Ramos (cell line): ENCODE measurements around the gene TNFRSF4.
"Not testable (repeated sequence)": the region's sequence is repeated elsewhere in the genome, so short reads cannot be mapped to it uniquely, and the experiment has no call there.

Experiments used
- in situ Hi-C: fragments of 300-500 bp; cut with MboI; formaldehyde crosslinking; loops from one replicate; pipeline ENCODE4 v1.14.3; 2022; ENCODE audit warnings: low sequenced_read_pairs; ENCODE audit not compliant: unreplicated experiment

Gene TNFRSF4

DNA sequence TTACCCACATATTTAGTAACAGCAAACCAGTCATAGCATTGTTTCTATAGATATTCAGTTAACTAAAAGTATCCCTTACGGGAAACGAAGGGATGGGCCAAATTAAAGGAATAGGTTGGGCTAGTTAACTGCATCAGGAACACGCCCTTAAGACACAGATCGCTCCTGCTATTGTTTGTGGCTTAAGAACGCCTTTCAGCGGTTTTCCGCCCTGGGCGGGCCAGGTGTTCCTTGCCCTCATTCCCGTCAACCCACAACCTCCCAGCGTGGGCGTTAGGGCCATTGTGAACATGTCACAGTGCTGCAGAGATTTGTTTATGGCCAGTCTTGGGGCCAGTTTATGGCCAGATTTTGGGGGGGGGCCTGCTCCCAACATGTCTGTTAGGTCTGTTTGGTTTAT, 22.2 kb downstream of the TNFRSF4 start:
- in situ Hi-C loops, result no loop called here

- in situ Hi-C loops, result no loop called here
These were observed 24.8 kb downstream of the TNFRSF4 start for GRCh38 chr1:1189111-1189510.

- in situ Hi-C loops, result no loop called here
These were observed 26.0 kb downstream of the TNFRSF4 start for GRCh38 chr1:1187938-1188337.

DNA sequence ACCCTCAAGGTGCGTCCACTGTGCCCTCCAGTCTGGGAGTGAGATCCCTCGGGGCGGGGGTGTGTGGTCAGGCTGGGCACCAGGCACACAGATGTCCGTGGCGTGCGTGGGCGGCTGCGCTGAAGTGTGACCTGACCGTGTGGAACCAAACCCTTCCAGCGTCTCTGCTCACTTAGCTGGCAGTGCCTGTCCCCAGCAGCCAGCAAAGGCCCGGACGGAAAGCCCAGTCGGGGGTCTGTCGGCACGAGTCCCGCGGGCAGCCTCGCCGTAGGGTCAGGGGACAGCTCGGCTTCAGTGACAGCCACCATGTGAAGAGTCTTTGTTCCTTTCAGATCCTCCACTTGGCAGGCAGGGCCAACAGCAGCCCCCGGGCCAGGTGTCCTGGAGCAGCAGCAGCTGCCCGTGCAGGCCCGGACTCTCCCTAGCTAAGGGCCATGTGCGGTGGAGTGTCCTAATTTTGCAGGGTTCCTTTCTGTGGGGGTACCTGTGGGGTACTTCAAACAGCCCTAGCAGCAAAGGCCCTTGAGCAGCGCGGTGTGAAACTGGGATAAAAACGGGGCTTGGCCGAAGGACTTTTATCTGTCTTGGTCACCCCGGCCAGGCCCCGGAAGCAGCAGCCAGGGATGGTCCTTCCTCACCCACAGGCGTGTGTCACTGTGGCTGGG, 28.7 kb downstream of the TNFRSF4 start:
- in situ Hi-C loops, result no loop called here

DNA sequence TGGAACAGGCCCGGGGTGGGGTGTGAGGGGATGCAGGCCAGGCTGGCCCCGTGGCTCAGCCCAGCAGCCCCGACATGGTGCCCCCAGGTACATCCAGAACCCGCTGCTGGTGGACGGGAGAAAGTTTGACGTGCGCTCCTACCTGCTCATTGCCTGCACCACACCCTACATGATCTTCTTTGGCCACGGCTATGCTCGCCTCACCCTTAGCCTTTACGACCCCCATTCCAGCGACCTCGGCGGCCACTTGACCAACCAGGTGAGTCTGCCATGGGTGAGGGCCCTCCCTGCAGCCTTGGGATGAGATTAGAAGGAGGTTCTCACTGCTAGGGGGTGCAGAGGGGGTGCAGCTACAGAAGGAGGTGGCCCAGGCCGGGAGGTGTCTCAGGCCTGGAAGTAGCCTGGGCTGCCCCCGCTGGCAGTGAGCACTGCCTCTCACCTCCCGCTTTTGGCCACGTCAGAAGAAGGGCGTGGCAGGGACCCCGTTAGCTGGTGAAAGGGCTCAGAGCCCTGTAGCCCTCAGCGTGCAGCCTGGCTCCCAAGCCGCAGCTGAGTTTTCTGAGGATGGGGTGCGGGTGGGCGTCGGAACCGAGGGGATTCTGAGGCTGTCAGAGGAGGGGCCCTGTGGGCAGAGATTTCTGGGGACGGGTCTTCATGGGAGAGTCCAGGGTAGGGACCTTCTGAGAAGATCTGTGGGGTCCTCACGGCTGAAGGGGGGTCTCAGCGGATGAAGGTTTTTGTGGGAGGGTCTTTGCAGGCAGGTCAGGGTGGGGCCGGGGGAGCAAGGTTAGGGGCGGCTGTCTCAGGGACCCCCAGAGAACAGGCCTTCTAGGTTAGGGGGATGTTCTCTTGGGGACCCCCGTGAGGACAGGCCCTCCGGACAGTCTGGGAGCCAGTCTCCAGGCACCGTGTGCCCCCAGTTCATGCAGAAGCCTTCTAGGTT, 29.8 kb downstream of the TNFRSF4 start:
- in situ Hi-C loops, result no loop called here

DNA sequence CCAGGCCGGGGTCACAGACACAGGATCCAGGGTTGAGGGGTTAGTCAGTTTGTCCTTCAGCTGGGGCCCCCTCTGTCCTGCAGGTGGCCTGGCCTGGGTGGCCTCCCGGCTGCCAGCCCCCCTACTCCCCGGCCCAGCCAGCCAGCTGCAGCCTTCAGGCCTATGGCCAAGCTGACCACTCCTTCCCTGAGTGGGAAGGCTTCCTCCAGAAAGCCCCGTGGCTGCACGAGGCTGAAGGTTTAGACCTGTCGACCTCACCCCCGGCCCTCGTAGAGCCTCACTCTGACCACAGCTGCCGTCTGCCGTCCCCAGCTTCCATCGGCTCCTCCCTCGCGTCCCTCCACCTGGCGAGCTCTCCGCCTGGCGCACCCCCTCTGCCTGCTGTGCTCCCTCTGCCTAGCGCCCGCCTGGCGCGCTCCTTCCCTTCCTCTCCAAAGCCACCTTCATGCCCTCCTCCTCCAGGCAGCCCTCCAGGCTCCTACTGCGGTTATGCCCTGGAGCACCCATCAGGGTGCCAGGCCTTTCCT, 30.7 kb downstream of the TNFRSF4 start:
- in situ Hi-C loops, result no loop called here

DNA sequence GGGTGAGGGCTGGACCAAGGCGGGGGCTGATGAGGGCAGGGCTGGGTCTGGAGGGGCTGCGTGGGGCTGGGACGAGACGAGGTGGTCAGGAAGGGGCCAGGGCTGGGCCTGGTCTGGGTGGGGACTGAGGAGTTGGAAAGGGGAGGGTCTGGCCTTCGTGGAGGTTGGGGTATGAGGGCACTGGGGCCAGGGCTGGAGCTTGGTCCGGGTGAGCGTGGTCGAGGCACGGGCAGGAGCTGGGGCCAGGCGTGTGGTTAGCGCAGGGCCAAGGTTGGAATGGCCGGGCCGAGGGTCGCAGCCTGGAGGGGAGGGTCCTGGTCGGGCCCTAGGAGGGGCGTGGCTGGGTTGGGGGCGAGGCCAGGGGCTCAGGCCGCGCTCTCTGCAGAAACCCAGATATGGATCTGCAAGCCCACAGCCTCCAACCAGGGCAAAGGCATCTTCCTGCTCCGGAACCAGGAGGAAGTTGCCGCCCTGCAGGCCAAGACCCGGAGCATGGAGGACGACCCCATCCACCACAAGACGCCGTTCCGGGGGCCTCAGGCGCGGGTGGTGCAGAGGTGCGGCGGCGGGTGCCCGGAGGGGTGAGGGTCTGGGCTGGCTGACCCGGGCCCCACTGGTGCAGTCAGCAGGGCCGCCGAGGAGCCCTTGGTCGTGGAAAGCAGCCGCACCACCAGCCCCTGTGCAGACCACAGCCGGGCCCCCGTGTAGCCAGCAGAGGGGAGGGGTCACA, 31.3 kb downstream of the TNFRSF4 start:
- in situ Hi-C loops, result no loop called here

GRCh38 chr1:1181938-1182410, 32.0 kb downstream of the TNFRSF4 start:
- in situ Hi-C loops, result no loop called here

DNA sequence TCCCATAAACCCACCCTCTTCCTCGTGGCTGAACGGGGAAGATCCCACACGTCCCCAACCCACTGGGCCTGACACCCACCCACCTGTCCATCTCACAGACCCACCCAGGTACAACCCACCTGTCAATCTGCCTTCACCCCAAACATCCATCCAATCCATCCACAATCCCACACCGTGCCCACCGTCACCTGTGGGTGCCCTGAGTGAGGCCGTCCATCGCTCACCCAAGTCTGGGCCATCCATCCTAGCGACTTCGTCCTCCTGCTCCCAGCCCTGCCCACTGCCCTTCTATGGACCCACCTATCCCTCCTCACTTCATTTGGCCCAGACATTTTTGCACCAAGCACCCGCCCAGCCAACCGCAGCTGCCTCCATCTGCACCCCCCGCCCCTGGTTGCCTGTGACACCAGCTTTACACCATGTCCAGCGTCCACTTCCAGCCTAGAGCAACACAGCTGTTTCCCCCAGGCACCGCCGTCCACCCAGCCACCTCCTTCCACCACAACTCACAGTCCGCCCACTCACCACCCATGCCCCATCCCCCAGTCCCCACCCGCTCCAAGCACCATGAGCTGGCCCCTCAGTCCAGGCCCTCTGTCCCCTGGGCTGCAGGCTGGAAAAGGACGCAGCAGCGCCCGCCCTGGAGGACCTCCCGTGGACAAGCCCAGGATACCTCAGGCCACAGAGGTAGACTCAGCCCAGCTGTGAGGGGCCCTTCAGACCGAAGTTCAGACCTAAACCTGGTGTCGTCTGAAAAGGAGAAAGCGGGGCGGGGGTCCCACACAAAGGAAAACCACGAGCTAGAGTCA, 32.6 kb downstream of the TNFRSF4 start:
- in situ Hi-C loops, result no loop called here

DNA sequence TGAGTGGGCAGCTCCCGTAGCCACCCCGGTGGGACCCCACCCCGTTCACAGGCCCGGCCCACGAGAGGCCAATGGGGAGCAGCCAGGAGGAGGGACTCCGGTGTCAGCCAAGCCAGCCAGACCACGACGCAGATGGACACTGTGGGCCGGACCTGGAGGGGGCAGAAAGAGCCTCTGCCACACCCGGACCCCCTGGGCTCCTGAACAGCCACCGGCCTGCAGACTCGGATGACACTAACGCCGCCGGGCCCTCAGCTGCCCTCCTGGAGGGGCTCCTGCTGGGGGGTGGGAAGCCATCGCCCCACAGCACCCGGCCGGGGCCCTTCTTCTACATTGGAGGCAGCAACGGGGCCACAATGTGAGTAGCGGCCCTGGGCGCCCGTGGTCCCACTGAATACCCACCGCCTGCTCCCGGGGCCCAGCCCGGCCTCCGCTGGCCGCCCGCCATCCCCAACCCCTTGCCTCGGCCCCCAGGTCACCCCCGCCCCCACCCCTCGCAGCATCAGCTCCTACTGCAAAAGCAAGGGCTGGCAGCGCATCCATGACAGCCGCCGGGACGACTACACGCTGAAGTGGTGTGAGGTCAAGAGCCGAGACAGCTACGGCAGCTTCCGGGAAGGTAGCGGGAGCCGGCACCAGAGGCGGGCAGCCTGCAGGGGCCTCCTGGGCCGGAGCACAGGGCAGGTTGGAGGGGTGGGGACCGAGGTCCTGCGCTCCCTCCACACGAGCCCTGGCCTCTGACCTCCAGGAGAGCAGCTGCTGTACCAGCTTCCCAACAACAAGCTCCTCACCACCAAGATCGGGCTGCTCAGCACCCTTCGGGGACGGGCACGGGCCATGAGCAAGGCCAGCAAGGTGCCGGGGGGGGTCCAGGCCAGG, 33.7 kb downstream of the TNFRSF4 start:
- in situ Hi-C loops, result no loop called here

DNA sequence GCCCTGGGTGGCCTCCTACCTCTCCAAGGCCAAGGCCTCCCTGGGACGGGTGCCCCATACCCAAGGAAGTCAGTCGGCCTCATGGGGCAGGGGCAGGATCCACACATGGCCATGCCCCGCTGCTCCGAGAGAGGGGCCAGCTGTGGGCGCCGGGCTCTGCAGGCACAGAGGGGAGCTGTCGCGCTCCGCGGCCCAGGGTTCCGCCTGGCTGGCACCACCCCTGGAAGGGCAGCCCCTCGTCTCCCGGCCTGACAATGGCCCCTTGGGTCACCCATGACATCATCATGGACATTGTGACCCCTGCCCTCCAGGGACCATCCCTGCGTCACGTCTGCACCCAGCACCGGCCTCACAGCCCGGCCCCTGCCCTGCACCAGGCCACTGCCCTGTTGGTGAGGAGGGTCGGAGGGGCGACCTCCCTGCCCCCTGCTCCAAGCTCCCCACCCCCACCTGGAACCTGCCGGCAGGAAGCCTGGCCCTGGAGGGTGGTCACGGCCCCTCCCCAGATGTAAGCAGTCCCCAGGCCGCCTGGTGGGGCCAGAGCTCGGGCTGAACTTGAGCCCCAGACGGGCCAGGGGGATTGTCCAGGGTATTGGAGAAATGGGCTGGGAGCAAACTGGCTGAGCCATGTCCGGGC, 34.5 kb downstream of the TNFRSF4 start:
- in situ Hi-C loops, result no loop called here

DNA sequence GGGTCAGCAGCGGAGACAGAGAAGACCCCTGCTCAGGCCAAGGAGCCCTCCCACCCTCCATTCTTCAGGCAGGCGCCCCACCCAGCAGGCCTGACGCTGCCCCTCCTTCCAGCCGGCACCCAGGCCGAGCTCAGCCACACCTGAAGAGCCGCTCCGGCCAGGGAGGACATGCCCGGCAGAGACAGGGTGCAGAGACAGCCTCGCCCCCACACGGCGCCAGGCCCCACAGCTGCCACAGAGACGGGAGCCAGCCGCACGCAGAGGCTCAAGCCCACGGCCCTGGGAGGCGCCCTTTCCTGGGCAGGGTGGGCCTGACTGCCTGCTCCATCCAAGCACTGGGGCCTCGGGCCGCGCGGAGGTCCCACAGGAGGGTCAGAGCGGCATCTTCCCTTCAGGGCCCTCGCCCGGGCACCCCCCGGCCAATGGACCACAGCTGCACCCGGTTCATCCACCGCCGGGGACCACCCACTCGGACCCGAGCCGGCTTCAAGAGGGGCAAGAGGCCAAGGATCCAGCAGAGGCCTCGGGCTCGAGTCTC, 35.1 kb downstream of the TNFRSF4 start:
- in situ Hi-C loops, result no loop called here

DNA sequence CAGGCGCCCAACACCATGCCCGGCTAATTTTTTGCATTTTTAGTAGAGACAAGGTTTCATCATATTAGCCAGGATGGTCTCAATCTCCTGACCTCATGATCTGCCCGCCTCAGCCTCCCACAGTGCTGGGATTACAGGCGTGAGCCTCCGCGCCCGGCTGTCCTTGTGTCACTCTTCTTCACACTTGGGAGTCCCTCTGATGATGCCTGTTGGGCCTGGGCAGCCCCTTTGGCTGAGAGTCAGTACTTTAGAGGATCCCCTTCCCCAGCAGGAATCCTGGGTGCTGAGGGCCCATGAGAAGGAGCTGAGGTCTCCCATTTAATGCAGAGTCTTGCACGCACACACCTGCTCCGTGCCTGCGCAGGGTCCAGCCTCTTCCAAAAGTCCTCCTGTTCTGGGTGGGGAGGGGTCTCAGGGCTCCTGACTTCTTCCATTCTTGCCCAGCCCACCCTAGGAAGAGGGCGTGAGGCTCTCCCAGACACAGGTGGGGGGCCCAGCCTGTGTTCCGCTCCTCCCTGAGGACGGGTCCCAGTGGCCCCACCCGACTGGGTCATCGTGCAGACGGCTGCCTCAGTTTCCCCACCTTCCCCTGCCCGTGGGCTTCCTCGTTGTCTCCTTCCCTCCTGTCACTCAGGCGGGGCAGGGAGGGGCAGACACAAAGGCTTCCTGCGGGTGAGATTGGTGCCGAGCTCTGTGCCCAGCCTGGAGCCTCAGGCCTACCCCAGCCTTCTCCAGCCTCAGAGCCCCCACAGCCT, 36.3 kb downstream of the TNFRSF4 start:
- in situ Hi-C loops, result no loop called here

- in situ Hi-C loops, result no loop called here
These were observed 37.0 kb downstream of the TNFRSF4 start for GRCh38 chr1:1176931-1177330.

- in situ Hi-C loops, result not testable (repeated sequence)
These were observed 37.7 kb downstream of the TNFRSF4 start for GRCh38 chr1:1176063-1176761.

DNA sequence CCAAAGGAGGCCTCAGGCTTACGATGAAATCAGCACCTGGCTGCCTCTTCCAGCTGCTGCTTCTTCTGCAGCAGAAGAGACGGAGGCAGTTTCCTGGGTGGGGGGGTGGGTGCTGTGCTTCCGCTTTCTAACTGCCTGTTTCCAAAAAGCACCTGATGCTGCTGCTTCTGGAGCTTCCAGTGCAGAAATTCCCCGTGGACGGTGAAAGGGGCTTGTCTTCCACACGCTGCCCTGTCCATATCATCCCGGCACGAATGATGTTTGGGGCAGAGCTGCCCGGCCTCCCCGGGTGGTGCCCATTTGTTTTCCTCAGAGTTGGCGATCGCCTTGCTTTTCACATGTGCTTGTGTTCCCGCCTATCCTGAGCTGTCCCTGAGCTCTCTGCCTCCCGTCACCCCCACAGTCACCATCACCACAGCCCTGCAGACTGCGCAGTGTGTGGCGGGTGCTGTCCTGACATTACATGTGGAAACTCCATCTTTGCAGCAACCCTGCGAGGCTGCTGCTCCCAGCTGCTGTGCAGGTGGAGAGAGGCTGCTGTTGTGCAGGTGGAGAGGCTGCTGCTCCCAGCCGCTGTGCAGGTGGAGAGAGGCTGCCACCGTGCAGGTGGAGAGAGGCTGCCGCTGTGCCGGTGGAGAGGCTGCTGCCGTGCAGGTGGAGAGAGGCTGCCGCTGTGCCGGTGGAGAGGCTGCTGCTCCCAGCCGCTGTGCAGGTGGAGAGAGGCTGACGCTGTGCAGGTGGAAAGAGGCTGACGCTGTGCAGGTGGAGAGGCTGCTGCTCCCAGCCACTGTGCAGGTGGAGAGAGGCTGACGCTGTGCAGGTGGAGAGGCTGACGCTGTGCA, 38.5 kb downstream of the TNFRSF4 start:
- in situ Hi-C loops, result no loop called here
